ENCODE results near the gene PTCHD1.
A peak's percentile ranks its signal among the peaks of the same experiment; 100 is the strongest.

The PTCHD1 gene

GRCh38 chrX:23380581-23380980 is 45.9 kb downstream of the PTCHD1 start:
- H3K36me3 ChIP-seq (ENCODE audit: control insufficient read depth in 5 of 5, insufficient read depth in 5 of 5, low read length in 5 of 5) = no peaks in the 10 kb centered on the region
- H3K9ac ChIP-seq (ENCODE audit: low read length in 5 of 5) = no peak overlapping the region
- no peak overlapping the region for H3K27ac ChIP-seq (ENCODE audit: low read depth, low read length)
- H3K27me3 ChIP-seq (ENCODE audit: control insufficient read depth in 5 of 5, insufficient read depth in 4 of 5, low read length in 5 of 5) = peaks cover 0 to 22% (median 8%) of the 10 kb centered on the region in 5 donors
- no peak overlapping the region for H3K4me3 ChIP-seq (ENCODE audit: low read depth in 1 of 5, low read length in 5 of 5)
- H3K4me1 ChIP-seq (ENCODE audit: control insufficient read depth in 5 of 5, insufficient read depth in 5 of 5, low read length in 5 of 5) = peaks cover 0 to 6% (median 0%) of the 10 kb centered on the region in 5 donors
- no peaks in the 10 kb centered on the region for H3K9me3 ChIP-seq (ENCODE audit: control insufficient read depth in 5 of 5, low read length in 5 of 5)

- Histone ChIP-seq H3K4me1 (ENCODE audit: control insufficient read depth in 5 of 5, insufficient read depth in 5 of 5, low read length in 5 of 5) (peaks cover 0 to 6% (median 0%) of the 10 kb centered on the region in 5 donors), H3K9ac (ENCODE audit: low read length in 5 of 5) (no peak overlapping the region), H3K36me3 (ENCODE audit: control insufficient read depth in 5 of 5, insufficient read depth in 5 of 5, low read length in 5 of 5) (no peaks in the 10 kb centered on the region), H3K27me3 (ENCODE audit: control insufficient read depth in 5 of 5, insufficient read depth in 4 of 5, low read length in 5 of 5) (peaks cover 0 to 22% (median 8%) of the 10 kb centered on the region in 5 donors), H3K27ac (ENCODE audit: low read depth, low read length) (no peak overlapping the region), H3K4me3 (ENCODE audit: low read depth in 1 of 5, low read length in 5 of 5) (peak overlapping the region in 3 of 5 donors; percentile 7 to 45 (median 28)), H3K9me3 (ENCODE audit: control insufficient read depth in 5 of 5, low read length in 5 of 5) (no peaks in the 10 kb centered on the region)
These were observed 46.7 kb downstream of the PTCHD1 start for GRCh38 chrX:23381099-23382087.

- H3K9me3 ChIP-seq (ENCODE audit: control insufficient read depth in 5 of 5, low read length in 5 of 5) = no peaks in the 10 kb centered on the region
- H3K9ac ChIP-seq (ENCODE audit: low read length in 5 of 5) = no peak overlapping the region
- H3K27ac ChIP-seq (ENCODE audit: low read depth, low read length) = no peak overlapping the region
- no peaks in the 10 kb centered on the region for H3K36me3 ChIP-seq (ENCODE audit: control insufficient read depth in 5 of 5, insufficient read depth in 5 of 5, low read length in 5 of 5)
- peaks cover 0 to 6% (median 0%) of the 10 kb centered on the region in 5 donors for H3K4me1 ChIP-seq (ENCODE audit: control insufficient read depth in 5 of 5, insufficient read depth in 5 of 5, low read length in 5 of 5)
- no peak overlapping the region for H3K4me3 ChIP-seq (ENCODE audit: low read depth in 1 of 5, low read length in 5 of 5)
- peaks cover 0 to 22% (median 10%) of the 10 kb centered on the region in 5 donors for H3K27me3 ChIP-seq (ENCODE audit: control insufficient read depth in 5 of 5, insufficient read depth in 4 of 5, low read length in 5 of 5)
These were observed 47.9 kb downstream of the PTCHD1 start for GRCh38 chrX:23382572-23382971.

GRCh38 chrX:23383411-23383810 is 48.8 kb downstream of the PTCHD1 start:
- H3K4me1 ChIP-seq (ENCODE audit: control insufficient read depth in 5 of 5, insufficient read depth in 5 of 5, low read length in 5 of 5) = peaks cover 0 to 6% (median 0%) of the 10 kb centered on the region in 5 donors
- no peaks in the 10 kb centered on the region for H3K9me3 ChIP-seq (ENCODE audit: control insufficient read depth in 5 of 5, low read length in 5 of 5)
- H3K4me3 ChIP-seq (ENCODE audit: low read depth in 1 of 5, low read length in 5 of 5) = no peak overlapping the region
- peaks cover 0 to 22% (median 10%) of the 10 kb centered on the region in 5 donors for H3K27me3 ChIP-seq (ENCODE audit: control insufficient read depth in 5 of 5, insufficient read depth in 4 of 5, low read length in 5 of 5)
- no peak overlapping the region for H3K27ac ChIP-seq (ENCODE audit: low read depth, low read length)
- H3K9ac ChIP-seq (ENCODE audit: low read length in 5 of 5) = no peak overlapping the region
- no peaks in the 10 kb centered on the region for H3K36me3 ChIP-seq (ENCODE audit: control insufficient read depth in 5 of 5, insufficient read depth in 5 of 5, low read length in 5 of 5)

DNA sequence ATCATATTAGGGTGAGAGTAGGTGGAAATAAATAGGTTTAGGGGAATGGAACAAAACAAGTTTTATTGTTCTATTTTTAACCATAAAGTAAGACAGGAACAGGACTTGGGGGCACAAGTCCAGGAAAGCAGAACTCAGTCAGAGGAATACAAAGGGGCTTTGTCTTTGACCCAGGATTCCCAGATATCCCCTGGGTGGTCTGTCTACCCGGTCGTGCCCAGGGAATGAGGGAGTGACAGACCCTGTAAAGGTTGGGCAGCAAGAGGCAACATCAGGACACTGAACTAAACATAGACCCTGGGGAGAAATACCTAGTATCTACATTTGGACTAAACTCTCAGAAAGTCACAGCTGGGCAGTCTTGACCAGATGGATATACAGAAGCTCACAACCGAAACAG is 50.6 kb downstream of the PTCHD1 start:
- Histone ChIP-seq H3K27ac (ENCODE audit: low read depth, low read length) (no peak overlapping the region), H3K36me3 (ENCODE audit: control insufficient read depth in 5 of 5, insufficient read depth in 5 of 5, low read length in 5 of 5) (no peaks in the 10 kb centered on the region), H3K9me3 (ENCODE audit: control insufficient read depth in 5 of 5, low read length in 5 of 5) (no peaks in the 10 kb centered on the region), H3K4me3 (ENCODE audit: low read depth in 1 of 5, low read length in 5 of 5) (no peak overlapping the region), H3K4me1 (ENCODE audit: control insufficient read depth in 5 of 5, insufficient read depth in 5 of 5, low read length in 5 of 5) (peaks cover 0 to 6% (median 0%) of the 10 kb centered on the region in 5 donors), H3K9ac (ENCODE audit: low read length in 5 of 5) (no peak overlapping the region), H3K27me3 (ENCODE audit: control insufficient read depth in 5 of 5, insufficient read depth in 4 of 5, low read length in 5 of 5) (peaks cover 0 to 16% (median 7%) of the 10 kb centered on the region in 5 donors)

- no peaks in the 10 kb centered on the region for H3K36me3 ChIP-seq (ENCODE audit: control insufficient read depth in 5 of 5, insufficient read depth in 5 of 5, low read length in 5 of 5)
- no peaks in the 10 kb centered on the region for H3K9me3 ChIP-seq (ENCODE audit: control insufficient read depth in 5 of 5, low read length in 5 of 5)
These were observed 51.6 kb downstream of the PTCHD1 start for GRCh38 chrX:23386260-23386659.

DNA sequence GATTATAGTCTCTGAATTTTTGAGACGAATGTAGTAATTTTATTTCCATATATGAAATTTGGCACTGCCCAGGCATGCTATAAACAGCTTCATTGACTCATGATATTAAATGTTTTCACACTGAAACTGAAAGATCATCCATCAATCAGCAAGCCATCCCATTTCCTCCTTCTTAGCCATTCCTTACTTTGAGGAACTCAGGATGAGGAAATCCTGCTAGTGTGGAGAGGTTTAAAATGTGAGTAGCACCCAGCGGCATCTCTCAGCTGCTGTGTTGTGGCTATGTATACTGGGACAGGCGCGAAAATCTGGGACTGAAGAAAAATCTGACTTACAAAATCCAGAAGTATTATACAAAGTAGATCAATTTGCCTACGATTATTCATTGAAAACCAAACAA is 52.1 kb downstream of the PTCHD1 start:
- Histone ChIP-seq H3K27ac (ENCODE audit: low read depth, low read length) (no peak overlapping the region), H3K4me3 (ENCODE audit: low read depth in 1 of 5, low read length in 5 of 5) (no peak overlapping the region), H3K9ac (ENCODE audit: low read length in 5 of 5) (no peak overlapping the region), H3K4me1 (ENCODE audit: control insufficient read depth in 5 of 5, insufficient read depth in 5 of 5, low read length in 5 of 5) (no peaks in the 10 kb centered on the region), H3K27me3 (ENCODE audit: control insufficient read depth in 5 of 5, insufficient read depth in 4 of 5, low read length in 5 of 5) (peaks cover 0 to 9% (median 4%) of the 10 kb centered on the region in 5 donors), H3K36me3 (ENCODE audit: control insufficient read depth in 5 of 5, insufficient read depth in 5 of 5, low read length in 5 of 5) (no peaks in the 10 kb centered on the region), H3K9me3 (ENCODE audit: control insufficient read depth in 5 of 5, low read length in 5 of 5) (no peaks in the 10 kb centered on the region)

More at GRCh38 chrX:23386260-23386659, 51.6 kb downstream of the PTCHD1 start:
- H3K4me1 ChIP-seq (ENCODE audit: control insufficient read depth in 5 of 5, insufficient read depth in 5 of 5, low read length in 5 of 5) = no peaks in the 10 kb centered on the region
- no peak overlapping the region for H3K27ac ChIP-seq (ENCODE audit: low read depth, low read length)
- peaks cover 0 to 9% (median 6%) of the 10 kb centered on the region in 5 donors for H3K27me3 ChIP-seq (ENCODE audit: control insufficient read depth in 5 of 5, insufficient read depth in 4 of 5, low read length in 5 of 5)
- no peak overlapping the region for H3K4me3 ChIP-seq (ENCODE audit: low read depth in 1 of 5, low read length in 5 of 5)
- H3K9ac ChIP-seq (ENCODE audit: low read length in 5 of 5) = no peak overlapping the region

- Histone ChIP-seq H3K4me3 (ENCODE audit: low read depth in 1 of 5, low read length in 5 of 5) (no peak overlapping the region), H3K4me1 (ENCODE audit: control insufficient read depth in 5 of 5, insufficient read depth in 5 of 5, low read length in 5 of 5) (no peaks in the 10 kb centered on the region), H3K9me3 (ENCODE audit: control insufficient read depth in 5 of 5, low read length in 5 of 5) (no peaks in the 10 kb centered on the region), H3K27ac (ENCODE audit: low read depth, low read length) (no peak overlapping the region), H3K9ac (ENCODE audit: low read length in 5 of 5) (no peak overlapping the region), H3K27me3 (ENCODE audit: control insufficient read depth in 5 of 5, insufficient read depth in 4 of 5, low read length in 5 of 5) (peaks cover 0 to 9% (median 4%) of the 10 kb centered on the region in 5 donors), H3K36me3 (ENCODE audit: control insufficient read depth in 5 of 5, insufficient read depth in 5 of 5, low read length in 5 of 5) (no peaks in the 10 kb centered on the region)
These were observed 53.0 kb downstream of the PTCHD1 start for GRCh38 chrX:23387550-23388184.

DNA sequence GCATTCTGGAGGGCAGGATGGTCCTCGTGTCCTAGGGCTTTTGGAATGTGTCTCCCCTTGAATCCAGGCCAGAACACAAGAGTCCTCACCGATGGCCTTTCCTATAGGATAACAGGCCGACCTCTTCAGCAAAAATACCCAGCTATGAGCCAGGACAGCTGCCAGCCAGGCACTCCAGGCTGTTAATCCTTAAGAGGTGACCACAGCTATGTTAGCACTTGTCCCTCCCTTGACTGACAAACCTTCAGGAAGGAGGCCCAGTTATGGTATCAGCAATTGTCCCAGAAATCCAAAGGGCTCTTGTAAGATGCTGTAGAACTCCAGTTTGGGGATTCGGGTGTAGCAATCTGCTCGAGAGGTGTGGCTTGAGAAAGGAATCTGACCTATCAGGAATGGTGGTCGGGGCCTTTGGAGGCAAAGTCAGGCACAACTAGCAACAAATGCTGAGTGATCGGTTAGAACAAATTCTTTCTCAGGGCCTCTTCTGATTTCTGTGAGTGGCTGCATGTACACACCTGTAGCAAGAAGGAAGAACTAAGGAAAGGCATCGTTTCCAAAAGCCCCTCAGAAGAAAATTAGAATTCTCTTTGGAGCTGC is 54.6 kb downstream of the PTCHD1 start:
- Histone ChIP-seq H3K9ac (ENCODE audit: low read length in 5 of 5) (no peak overlapping the region), H3K9me3 (ENCODE audit: control insufficient read depth in 5 of 5, low read length in 5 of 5) (no peaks in the 10 kb centered on the region), H3K4me3 (ENCODE audit: low read depth in 1 of 5, low read length in 5 of 5) (no peak overlapping the region), H3K27me3 (ENCODE audit: control insufficient read depth in 5 of 5, insufficient read depth in 4 of 5, low read length in 5 of 5) (peaks cover 0 to 9% (median 4%) of the 10 kb centered on the region in 5 donors), H3K4me1 (ENCODE audit: control insufficient read depth in 5 of 5, insufficient read depth in 5 of 5, low read length in 5 of 5) (peaks cover 0 to 3% (median 0%) of the 10 kb centered on the region in 5 donors), H3K27ac (ENCODE audit: low read depth, low read length) (no peak overlapping the region), H3K36me3 (ENCODE audit: control insufficient read depth in 5 of 5, insufficient read depth in 5 of 5, low read length in 5 of 5) (no peaks in the 10 kb centered on the region)
